GM19239 (cell line): Measurements from ENCODE around the gene TENM4.

Experiments used
- DNase-seq: peaks from one replicate; pipeline ENCODE4 v3.0.0; 2011; ENCODE audit warnings: low spot score; ENCODE audit not compliant: insufficient read length
- FAIRE-seq: peaks from 2 replicates; lab custom pipeline; 2011; peaks lifted over from hg19 to GRCh38; lab: Jason Lieb, UNC

Gene TENM4

DNA sequence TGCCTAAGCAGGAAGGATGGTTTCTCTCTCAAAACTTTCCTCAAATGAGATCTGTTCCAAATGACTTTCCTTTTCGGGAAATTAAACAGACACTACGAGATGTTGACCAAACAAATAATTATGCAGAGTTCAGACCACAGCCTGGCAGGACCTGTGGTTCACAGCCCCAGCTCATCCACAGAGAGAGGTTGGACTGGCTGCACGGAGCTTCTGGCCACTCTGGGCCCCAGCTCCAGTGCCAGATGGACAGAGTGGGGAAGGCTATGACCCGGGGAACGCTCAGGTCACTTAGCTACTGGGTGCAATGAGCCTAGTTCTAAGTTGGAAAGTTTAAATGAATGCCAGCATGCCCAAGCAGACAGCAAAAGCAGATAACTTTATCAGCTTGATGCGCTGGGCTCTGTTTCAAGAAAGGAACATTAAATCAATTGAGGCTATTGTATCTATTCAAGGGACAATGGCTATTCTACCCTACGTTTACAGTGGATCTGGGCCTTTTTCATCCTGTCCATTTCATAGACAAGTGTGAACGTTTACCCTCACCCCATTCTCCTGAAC is 710.5 kb downstream of the TENM4 start:
- FAIRE-seq (no peak), DNase-seq (no peak)

DNA sequence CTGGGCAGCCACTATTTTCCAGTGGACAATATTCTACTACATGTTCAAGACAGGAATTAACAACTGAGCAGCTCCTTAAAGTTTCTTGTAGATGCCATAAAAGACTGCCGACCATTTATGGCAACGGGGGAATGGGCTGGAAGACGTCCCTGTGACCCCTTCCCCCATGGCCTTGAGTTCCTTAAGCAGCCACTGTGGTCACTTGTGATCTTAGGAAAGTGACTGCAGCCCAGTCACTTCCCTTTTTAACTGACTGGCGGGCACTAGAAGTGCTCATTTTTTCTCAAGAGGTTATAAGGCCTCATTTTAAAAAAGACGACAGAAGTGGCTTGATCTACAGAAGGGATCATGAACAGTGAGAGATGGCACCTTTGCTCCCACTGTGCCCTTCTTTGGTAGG is 713.0 kb downstream of the TENM4 start:
- DNase-seq (no peak), FAIRE-seq (no peak)

DNA sequence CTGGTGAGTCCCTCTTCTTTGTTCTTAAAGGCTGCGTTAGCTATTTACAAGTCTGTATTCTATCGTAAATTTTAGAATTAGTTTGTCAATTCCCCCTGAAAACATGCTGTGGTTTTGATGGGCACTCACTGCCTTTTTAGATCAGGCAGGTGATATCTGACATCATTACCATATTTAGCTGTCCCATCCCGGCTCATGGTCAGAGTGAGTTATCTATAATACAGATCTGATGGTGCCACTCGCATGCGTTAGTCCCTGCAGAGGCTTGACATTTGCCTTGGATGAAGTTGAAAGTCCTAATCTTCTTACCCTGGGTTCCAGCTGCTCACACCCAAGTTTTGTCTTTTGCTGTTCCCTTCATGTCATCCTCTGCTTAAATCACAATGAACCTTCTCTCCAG is 715.6 kb downstream of the TENM4 start:
- no peak for FAIRE-seq

DNA sequence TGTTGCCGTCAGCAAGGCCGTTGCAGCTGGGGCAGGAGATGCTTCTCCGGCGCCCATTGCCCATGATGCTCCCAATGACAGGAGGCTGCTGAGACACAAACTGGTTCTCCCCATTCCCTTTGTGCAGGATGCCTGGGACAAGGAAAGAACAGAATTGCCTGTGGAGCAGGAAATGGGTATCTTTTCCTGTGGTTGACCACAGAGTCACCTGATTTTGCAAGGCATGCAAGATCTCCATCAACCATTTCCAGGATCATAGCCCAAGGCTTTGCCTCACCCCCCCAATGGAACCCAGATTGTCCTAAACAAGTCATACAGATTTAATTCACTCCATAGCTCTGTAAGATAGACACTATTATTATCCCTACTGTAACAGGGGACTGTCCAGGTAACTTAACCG is 718.0 kb downstream of the TENM4 start:
- DNase-seq (no peak), FAIRE-seq (no peak)

More for the DNA sequence above, 715.6 kb downstream of the TENM4 start:
- no peak for DNase-seq

DNA sequence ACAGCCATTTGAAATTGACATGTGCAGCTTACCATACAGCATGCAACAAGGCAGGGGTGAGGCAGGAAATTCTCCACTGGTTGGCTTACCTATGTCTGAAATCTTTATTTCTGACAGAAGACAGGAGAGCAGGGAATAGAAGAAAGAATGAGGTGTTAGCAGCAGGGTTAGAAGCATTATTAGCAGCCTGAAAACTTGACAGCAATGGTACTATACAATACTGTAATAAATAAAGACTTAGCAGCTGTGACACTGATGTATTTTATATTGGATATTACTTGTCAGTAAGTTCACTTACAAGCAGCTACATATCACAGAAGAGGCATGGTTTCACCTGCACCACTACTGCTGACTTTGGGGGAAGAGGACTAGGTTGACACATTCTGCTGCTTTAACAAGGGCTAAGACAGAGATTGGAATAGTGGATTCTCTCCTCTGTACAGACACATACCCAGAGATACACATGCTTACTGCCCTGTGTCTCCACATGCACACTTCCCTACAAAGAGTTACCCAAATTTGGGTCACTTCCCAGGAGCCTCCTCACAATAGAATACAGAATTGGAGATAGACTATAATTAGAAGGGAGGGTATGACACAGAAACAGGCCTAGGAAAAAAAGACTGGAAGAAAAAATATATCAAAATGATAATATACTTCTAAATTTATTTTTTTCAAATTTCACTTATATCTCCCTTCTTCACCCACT is 720.4 kb downstream of the TENM4 start:
- no peak for DNase-seq
- no peak for FAIRE-seq

DNA sequence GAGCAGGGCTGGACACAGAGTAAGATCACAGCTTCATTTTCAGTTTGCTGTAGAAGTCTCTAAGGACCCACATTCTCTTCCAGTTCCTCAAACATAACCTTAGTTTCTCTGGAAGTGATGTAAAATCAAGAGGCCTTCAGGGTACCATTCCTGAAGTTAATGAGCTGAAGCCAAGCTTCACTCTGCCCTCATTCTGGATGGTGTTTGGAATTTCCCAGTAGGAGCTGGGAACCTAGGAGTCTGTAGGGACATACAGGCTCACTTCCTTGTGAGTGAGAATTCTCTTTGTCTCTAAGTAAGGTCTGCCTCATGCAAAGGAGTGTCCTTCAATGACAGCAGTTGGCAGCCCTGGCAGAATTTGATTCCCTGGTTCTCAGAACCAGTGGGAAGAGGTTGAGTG is 723.8 kb downstream of the TENM4 start:
- DNase-seq (no peak), FAIRE-seq (no peak)

DNA sequence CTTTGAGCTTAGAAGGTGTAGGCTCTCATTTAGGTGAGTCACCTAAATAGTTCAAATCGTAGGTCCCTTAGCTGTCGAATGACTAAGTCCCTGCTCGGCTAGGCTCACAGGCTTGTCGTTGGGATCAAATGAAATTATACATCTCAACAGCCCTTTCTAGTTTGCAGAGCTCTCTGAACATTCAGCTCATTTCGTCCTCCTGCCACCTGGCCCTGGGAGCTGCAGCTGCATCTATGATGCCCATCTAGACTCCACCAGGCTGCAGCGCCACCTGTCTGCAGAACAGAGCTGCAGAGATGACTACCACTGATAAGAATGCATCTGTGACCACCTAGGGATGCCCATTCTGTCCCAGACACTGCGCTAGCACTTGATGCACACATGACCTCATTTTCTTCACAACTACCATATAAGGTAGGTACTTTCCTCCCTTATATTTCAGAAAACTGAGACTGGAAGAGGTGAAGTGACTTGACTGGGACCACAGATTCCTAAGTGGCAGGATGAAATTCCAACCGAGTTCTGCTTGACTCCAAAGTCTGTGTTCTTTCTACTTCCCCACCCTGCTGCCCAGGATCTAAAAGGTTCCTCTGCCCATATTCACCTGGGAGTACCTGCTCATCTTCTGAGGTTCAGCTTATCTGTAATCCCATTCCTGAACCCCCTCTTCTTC is 725.1 kb downstream of the TENM4 start:
- FAIRE-seq, result no peak
- peak; percentile 28 for DNase-seq

DNA sequence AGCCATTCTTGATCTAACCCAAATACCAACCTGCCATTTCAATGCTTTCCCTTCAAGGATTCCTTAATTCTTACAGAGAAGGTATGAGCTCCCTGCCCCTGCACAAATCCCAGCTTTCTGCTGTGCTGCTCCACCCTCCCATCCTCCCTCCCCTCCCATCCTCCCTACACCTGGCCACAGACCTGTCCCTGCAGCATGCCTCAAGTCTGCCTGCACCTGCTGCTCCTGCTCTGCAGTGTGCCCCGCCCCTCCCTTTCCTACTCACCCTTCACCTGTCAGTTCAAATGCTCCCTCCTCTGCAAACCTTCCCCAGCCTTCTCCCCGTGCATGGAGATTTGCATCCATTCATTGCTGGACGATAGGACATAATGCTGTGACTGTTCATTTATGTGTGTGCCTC is 726.3 kb downstream of the TENM4 start:
- no peak for DNase-seq
- FAIRE-seq, result no peak

DNA sequence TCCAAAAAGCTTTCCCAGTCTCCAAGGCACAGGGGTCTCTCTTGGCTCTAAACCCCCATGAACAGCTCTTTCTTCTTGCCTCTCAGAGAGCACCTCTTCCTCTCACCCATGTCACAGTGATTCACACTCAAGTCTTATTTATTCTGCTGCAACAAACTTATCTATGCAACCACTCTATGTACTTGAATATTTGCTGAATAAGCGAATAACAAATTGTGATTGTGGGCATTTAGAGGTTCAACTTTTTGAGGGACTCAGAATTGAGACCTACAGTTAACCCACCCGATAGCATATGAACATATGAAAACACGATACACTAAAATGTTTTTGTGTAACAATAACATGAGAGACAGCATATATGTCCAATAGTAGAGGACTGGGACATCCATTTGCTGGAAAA is 729.1 kb downstream of the TENM4 start:
- no peak for FAIRE-seq

DNA sequence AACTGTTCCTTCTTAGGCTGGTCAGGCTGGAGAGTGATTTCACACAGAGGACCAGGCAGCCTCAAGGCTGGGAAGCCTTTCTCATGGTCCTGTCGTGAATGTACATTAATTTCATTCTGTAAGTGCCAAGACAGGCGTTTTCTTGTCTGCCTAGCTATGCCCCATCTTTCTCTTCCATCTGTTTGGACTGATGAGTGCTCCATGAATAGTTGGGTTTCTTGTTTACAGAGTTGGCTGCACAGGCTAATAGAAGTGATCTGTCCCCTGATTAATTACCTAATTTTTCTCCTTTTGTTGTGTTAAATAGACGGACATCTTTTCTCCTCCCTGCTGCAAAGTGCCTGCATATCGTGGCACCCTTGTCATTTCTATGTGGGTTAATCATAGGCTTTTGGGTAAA is 730.4 kb downstream of the TENM4 start:
- DNase-seq (no peak), FAIRE-seq (no peak)

More for the DNA sequence above, 729.1 kb downstream of the TENM4 start:
- no peak for DNase-seq

DNA sequence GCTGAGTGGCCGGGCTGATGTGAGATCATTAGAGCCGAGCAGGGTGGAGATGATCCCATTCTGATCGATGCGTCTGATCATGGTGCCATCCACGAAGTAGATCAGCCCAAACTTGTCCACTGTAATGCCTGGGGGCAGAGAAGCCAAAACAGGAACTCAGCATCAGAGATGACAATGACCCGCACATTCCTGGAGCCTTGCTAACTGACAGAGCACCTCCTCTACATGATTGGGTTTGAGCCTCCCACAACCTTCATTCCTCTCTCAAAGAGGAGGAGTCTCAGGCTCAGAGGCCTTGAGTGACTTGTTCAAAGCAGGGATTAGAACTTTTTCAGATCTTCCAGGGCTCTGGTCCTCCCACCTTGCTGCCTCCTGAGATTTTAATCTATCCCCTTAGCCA is 732.4 kb downstream of the TENM4 start:
- FAIRE-seq (no peak), DNase-seq (no peak)

DNA sequence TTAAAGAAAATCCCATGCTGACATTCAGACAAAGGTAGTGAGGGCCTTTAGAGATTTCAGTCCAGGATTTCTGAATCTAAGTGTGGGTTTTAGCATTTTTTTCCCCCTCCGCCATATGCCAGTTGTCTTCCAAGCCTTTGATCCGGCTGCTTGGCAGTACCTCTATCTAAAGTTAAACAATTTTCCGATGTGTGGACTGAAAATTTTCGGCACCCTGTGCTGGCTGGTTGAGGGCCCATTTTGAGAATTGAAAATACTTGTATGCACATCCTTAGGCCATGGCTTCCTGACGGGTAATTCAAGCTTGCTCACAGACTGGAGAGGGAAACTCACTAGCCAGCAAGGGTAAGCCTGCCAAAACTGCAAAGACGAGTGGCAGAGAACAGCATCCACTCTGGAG is 734.3 kb downstream of the TENM4 start:
- DNase-seq (no peak), FAIRE-seq (no peak)

DNA sequence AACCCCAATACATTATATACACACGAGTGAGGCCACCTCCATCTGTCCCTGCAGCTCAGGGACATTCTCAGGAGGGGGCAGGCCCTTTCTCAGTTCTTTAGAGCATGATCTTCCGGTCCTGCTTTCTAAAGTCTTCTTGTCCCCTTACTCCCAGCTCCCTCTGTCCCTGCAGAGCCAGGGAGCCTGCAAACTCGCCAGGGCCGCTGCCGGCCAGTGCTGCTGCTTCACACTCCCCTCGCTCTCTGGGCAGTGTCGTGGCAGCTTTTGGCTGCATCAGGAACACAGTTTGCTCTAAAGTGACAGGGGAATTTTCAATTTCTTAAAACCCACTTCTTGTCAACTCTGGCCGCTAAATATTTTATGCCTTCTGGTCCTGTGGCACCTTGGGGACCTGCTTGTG is 736.0 kb downstream of the TENM4 start:
- DNase-seq, result no peak
- no peak for FAIRE-seq

DNA sequence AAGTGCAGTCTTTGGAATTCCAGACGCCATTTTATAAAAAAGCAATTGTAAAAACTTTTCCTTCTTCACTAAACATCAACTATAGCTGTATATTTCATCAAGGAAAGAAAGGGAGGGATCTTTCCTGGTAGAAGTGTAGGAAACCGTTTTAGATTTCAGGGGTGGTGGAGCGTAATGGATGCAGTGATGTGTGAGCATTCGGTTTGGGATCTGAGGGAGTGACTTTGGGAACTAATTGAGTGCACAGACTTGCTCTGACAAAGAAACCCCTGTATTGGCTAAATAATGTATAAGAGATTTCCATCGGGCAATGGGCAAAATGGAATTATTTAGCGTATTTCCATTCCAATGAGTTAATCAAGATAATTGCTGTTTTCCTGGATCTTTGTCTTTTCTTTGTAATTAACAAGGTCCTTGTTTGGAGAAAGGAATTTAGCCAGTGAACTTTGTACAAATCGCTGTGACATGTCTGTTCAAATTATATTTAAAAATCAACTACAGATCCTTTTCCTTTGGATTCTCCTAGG is 741.2 kb downstream of the TENM4 start:
- DNase-seq (no peak), FAIRE-seq (no peak)

DNA sequence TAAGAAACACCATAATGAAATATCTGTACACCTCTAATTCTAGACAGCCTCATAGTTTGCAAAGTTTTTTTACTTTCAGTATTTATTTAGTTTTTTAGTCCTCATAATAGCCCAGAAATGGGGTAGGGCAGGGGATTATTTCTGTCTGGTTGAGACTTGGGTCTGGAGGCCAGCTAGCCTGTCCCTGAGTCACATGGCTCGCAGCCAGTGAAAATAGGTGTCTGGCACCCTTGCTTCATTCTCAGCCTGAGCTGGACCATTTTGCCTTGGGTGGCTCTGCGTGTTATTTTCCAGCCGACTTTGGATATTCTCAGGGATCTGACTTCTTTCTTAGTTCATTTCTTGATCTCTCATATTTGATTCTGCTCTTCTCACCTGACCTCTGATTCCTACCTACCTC is 742.2 kb downstream of the TENM4 start:
- FAIRE-seq, result no peak

DNA sequence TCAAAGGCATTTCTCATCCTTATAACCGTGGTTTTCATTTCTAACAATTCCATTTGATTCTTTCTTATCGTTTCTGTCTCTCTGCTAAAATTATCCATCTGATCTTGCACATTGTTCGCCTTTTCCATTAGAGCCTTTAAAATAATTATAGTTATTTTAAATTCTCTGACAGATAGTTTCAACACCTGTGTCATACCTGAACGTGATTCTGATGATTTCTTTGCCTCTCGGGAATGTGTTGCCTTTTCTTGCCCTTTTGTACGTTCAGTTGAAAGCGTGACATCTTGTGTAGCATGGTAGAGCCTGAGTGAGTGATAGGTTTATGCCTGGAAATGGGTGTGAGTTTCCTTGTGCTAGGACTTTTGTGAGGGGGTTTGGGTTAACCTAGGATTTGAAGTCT is 744.7 kb downstream of the TENM4 start:
- FAIRE-seq, result no peak

More for the DNA sequence above, 742.2 kb downstream of the TENM4 start:
- DNase-seq, result no peak

DNA sequence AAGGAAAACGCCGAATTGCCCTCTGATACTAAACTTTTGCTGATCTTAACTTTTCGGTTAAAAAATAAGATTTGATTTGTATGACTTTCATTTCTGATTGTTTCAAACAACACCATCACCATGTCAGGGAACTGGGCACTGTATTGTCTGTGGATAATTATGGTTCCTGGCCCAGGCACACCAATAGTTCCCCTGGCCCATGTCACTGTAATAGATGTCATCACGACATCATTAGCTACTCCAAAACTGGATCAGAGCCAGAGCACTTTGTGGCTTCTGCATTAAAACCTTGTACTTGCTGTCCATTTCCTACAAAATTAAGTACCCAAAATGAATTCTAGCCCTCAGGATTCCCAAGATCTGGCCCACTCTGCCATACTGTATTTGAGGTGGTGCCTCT is 746.7 kb downstream of the TENM4 start:
- no peak for DNase-seq
- no peak for FAIRE-seq

More for the DNA sequence above, 744.7 kb downstream of the TENM4 start:
- no peak for DNase-seq

DNA sequence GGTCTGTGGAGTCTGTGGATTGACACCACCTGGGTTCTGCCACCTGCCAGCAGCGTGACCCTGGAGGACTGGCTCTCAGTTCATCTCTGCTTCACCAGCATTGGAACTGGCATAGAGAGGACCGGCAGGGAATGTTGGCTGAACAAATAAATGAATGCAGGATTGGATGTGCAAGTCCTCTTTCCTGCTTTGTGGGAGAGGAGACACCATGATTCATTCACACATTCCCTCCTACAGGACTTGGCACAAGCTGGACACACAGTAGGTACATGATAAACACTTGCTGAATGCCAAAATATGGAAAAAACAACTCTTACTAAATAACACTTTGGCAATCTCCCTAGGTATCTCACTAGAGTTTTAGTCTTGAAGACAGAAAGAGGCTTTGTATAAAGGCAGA is 749.6 kb downstream of the TENM4 start:
- FAIRE-seq, result no peak

DNA sequence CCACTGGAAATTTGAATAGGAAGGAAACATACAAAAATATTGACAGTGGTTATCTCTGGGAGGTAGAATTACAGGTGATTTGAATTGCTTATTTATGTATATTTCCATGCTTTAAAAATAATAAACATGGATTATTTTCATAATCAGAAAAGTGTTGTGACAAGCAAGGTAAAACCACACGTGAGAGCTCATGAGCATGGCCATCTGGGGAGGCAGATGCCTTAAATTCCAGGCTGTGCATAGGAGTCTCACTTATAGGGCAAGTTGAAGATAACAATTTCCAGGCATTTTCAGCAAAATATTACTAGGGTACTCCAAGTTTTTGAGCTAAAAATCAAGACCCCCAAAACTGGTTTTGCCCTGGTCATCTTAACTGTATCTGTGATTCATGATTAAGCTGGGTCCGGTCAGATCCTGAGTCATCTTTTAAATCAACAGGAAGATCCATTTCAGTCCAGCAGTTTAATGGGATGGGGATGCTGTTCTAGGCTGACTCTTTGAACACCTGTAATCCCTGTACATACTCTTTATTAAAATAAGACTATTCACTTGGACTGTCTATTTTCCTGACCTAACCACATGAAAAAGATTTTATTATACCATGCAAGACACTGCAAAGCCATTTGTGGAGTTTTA is 750.4 kb downstream of the TENM4 start:
- no peak for DNase-seq
- no peak for FAIRE-seq

More for the DNA sequence above, 749.6 kb downstream of the TENM4 start:
- DNase-seq, result no peak

DNA sequence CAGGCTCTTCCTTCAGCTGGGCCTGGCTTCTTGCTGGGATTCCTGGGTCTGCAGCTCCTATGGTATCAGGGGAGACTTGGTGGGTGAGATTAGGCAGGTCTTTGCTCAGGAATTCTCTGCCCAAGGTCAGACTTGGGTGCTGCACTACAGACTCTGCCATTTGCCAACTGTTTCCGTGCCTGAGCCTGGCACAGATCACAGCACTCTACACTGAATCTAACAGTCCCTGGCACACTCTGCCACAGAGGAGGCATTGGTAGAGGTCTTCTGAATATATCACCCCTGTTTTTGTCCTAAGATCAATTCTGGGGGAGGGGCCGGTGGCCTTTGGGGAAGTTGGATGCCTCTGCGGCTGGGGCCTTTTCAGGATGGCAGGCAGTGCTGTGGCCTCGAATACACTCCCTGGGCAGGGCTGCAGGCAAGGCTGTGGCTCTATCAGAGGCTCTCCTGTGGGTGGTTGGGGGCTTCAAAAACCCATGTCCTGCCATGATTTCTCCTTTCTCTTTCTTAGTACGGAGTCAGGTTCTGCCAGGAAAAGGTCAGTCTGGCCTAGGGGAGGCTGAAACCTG is 751.2 kb downstream of the TENM4 start:
- FAIRE-seq (no peak), DNase-seq (no peak)

DNA sequence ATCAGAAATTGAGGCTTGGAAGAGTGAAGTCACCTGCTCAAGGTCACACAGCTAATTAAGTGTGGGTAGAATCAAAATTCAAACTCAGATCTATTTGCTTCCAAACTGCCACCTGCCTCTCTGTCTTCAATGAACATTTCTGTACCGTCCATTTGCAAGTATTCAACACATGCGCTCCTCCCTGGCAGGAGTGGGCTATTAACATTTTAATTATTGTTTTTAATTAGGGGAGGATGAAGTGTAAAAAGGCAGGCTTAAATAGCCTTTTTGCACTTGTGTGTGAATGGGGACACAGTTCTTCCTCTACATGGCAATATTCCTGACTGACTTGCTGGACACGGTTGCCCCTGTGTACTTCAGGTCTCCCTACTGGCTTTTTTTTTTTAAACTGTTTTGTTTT is 751.7 kb downstream of the TENM4 start:
- DNase-seq (no peak), FAIRE-seq (no peak)
